Astrocyte of the cerebellum (primary cell): ENCODE results near the gene MPHOSPH8.

Experiments
- DNase-seq: peaks from one replicate; pipeline ENCODE4 v3.0.0-alpha.2; 2011; ENCODE audit warnings: low read depth
- H3K4me3 ChIP-seq: 2 replicates; pipeline ENCODE4 v1.5.1; 2011; ENCODE audit warnings: mild to moderate bottlenecking, low read depth, low read length, moderate library complexity
- CTCF ChIP-seq: IDR thresholded peaks from 2 replicates; pipeline ENCODE4 v1.5.1; 2012; ENCODE audit warnings: low read length, low read depth, moderate library complexity, mild to moderate bottlenecking; ENCODE audit errors: missing control alignments
- in situ Hi-C: cut with HindIII; loops from 2 replicates; pipeline ENCODE4 v1.10.0; 2017; ENCODE audit warnings: low sequenced_read_pairs

Gene MPHOSPH8

GRCh38 chr13:19633479-19634255 is at the start of gene MPHOSPH8:
Gene MPHOSPH8 (plus strand): TSS chr13:19633659. CDS start chr13:19633749, 90 bp downstream.
- in situ Hi-C loops, result no loop called here
- DNase-seq, result peak; percentile 87
- H3K4me3 ChIP-seq, result peak within 1 kb of the TSS; percentile 87
- no peak for TF ChIP-seq CTCF

DNA sequence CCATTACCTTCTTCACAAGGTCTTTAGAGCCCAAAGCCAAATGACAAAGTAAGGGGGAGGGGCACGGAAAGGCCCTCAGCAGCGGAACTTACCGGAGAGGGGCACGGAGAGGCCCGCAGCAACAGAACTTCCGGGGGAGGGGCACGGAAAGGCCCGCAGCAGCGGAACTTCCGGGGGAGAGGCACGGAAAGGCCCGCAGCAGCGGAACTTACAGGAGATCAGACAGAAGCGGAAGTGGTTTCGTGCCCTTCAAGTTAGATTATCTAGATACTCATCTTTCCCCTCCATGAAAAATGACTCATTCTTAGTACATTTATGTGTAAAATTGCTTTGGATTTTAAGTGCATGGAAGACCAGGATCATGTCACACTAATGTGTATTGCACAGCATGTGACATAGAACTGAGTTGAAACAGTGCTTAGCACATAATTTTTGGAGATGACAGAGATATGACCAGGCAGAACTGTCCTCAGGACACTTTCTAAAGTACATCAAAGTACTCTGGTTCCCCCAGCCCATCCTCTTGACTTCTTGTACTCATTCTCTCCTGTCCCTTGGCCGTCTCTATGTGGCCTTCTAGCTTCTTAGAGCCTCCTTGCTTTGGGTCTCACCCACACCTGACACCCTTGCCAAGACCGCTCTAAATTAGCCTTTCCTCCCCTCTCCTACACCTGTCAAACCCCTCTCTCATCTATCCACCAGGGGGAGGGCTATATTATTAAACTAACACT is 46.4 kb upstream of the MPHOSPH8 start:
- DNase-seq, result no peak

DNA sequence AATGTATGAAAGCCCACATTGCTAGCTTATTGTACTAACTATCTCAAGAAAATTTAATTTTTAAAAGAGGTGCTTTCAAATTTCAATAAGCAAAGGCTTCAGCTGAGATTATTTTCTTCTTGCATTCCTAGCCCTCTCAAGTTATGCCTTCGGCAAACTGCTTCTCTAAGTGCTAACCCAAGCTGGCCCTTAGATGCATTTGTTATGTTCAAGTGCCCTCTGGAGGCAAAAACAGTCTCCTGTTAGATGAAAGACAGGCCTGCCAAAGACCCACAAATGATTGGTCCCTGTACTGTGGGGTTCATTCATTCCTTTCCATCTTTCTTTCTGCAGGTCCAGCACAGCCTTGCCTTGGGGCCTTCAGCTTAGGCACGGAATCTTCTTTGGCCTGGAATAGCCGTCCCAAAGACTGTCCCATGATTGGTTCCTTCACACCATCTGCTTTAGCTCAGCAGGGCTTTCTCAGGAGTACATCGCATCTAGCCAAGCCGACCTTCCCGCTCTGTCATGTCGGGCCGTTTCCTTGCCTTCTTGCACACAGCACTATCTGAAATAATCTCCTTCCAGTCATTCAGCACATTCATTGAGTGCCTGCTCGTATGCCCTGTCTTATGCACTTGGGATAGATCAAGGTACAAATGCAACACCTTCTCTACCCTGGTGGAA is 45.7 kb upstream of the MPHOSPH8 start:
- no peak overlapping the region for H3K4me3 ChIP-seq
- peak; percentile 53 for TF ChIP-seq CTCF
- in situ Hi-C loops, result no loop called here
- no peak for DNase-seq

More for the DNA sequence above, 46.4 kb upstream of the MPHOSPH8 start:
- H3K4me3 ChIP-seq, result no peak overlapping the region
- in situ Hi-C loops, result no loop called here
- TF ChIP-seq CTCF, result no peak

- H3K4me3 ChIP-seq, result no peak overlapping the region
- no peak for TF ChIP-seq CTCF
- DNase-seq, result no peak
- in situ Hi-C loops, result no loop called here
These were observed 44.1 kb upstream of the MPHOSPH8 start for GRCh38 chr13:19589312-19589711.

GRCh38 chr13:19590423-19590822 is 43.0 kb upstream of the MPHOSPH8 start:
- TF ChIP-seq CTCF, result no peak
- DNase-seq, result no peak
- in situ Hi-C loops, result no loop called here
- H3K4me3 ChIP-seq, result no peak overlapping the region

GRCh38 chr13:19591864-19592263 is 41.6 kb upstream of the MPHOSPH8 start:
- no peak overlapping the region for H3K4me3 ChIP-seq
- in situ Hi-C loops, result no loop called here
- TF ChIP-seq CTCF, result no peak
- no peak for DNase-seq
